PFSK-1 (cell line): Measurements from ENCODE around the gene PAK2.

Experiments used
- POLR2AphosphoS5 ChIP-seq: IDR thresholded peaks from 2 replicates; pipeline ENCODE4 v1.6.1; 2012; ENCODE audit warnings: low read depth, mild to moderate bottlenecking, control low read depth, low read length, moderate library complexity
- REST ChIP-seq, 2 experiments: IDR thresholded peaks; 2 replicates each; pipeline versions ENCODE4 v1.6.1 to v1.8.0; 2011 to 2012; ENCODE audit warnings: low read depth in 2 of 2, low read length in 2 of 2, control low read depth in 1 of 2, inconsistent platforms in 1 of 2, mild to moderate bottlenecking in 1 of 2, moderate library complexity in 1 of 2; ENCODE audit not compliant: insufficient read depth in 1 of 2
- SIN3A ChIP-seq: IDR thresholded peaks from 2 replicates; pipeline ENCODE4 v1.6.1; 2012; ENCODE audit warnings: mild to moderate bottlenecking, low read length, moderate library complexity, borderline replicate concordance; ENCODE audit not compliant: insufficient read depth

GRCh38 chr3:196792771-196793170, 53.1 kb downstream of the PAK2 start:
- TF ChIP-seq POLR2AphosphoS5 (no peak), SIN3A (no peak), REST (IDR thresholded peaks at IDR 0.05; ENCODE audit: insufficient read depth in 1 of 2, low read depth in 2 of 2, low read length in 2 of 2) (no peak)
